ENCODE measurements around the gene TMEM184B.

The TMEM184B gene

DNA sequence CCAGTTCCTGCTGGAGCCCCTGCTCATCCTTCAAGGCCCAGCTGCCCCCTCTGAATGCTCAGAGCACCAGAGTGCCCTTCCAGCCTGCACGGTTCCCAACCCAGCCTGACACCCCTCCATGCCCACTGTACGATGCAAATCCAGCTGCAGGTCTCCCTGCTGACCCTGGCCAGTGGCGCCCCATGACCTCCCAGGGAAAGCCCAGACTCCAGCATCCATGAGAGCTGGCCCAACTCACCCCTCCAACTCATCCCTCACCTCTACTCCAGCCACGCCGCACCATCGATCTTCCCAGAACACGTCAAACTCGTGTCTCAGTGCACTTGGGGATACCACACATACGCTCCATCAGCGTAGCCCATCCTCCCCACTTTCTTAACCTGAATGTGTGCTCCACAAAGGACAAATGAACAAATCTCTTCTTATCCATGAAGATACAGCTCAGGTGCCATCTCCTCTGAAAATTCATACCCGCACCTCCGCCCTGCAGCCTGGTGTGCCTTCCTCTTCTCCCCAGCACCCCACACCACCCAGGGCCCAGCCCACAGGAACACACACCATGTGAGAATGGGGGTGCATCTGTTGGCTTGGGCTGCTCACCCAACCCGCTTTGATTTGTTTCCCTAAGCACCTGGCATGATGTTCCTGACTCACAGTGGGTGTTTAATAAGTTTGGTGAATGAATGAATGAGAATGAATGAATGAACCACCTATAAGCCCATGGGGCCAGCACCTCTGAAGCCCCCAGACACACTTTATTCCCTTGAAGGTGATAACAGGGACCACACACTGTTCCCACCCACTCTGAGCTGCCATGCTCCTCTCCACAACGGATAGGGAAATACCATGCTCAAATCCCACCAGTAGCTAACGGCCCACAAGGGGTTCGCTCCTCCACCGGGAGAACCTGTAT lies 97.3 kb downstream of the TMEM184B start:
- DNase-seq: no peak

GRCh38 chr22:38174626-38175025 lies 98.2 kb downstream of the TMEM184B start:
- no peak for DNase-seq

GRCh38 chr22:38173641-38173906 lies 99.2 kb downstream of the TMEM184B start:
- DNase-seq: no peak

DNA sequence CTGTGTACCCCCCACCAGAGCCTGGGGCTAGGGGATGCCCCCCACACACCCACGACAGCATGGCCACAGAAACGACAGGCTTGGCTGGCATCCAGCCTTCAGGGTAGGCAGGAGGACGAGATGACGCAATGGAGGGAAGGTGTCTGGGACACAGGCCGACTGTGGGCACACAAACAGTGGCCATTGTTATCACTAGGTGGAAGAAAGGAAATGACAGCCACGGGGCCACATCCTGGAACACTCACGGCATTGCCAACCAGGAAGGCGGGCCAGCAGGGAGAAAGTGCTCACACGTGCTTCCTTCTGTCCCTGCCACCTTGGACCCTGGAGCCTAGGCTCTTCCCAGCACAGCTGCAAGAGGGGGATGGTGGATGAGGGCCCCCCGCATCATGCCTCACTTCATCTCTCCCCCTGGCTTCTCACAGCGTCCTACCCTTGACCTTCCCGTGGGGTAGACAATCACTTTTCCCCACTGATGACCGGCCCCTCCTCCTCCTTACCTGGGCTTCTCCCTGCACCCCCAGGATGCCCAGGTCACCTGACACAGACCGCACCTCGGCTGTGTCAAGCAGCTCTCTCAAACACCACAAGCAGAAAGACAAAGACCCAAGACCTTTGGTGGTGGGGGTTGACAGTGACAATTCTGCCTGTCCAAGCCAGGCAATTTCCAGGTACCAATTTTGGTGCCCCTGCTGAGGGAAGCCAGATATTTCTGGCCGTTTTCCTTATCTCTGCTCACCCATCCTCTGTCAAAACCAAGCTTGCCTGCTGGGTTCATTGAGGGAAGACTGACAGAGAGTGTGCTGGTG lies 99.8 kb downstream of the TMEM184B start:
- peak; percentile 18 to 57 for DNase-seq

DNA sequence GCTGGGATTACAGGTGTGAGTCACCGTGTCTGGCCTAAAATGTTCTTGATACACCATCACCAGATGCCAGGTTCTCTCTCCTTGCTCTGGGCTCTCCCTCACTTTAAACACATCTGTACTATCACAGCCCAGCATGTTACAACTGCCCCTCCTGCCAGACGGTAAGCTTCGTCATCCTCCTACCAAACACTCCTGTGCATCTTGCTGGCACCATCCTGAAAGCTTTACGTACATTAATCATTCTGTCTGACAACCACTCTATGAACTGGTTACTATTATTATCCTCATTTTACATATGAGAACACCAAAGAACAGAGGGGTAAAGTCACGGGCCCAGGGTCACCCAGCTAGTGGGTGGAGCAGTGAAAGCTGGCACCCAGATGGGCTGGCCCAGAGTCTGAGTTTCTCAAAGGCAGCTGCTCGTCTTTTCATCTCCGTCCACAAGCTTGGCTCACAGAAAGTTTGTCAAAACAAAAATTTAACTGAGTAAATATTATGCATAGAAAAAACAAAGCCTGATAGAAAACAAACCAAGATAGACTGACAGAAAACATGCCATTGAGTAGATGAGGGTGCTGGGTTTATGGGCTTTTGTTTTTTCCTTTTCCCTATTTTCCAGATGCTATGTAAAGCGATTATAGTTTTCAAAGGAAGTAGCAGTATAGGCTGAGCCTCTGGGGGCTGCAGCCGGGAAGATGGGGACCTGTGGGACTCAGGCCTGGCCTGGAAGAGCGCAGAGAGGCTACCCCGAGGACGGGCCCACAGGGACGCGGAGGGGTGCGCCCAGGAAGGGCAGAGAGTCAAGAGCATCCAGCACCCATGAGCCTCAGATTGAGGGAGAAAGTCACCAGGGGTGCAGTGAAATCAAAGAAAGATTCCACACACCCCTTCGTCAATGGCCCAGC lies 100.6 kb downstream of the TMEM184B start:
- DNase-seq: no peak

DNA sequence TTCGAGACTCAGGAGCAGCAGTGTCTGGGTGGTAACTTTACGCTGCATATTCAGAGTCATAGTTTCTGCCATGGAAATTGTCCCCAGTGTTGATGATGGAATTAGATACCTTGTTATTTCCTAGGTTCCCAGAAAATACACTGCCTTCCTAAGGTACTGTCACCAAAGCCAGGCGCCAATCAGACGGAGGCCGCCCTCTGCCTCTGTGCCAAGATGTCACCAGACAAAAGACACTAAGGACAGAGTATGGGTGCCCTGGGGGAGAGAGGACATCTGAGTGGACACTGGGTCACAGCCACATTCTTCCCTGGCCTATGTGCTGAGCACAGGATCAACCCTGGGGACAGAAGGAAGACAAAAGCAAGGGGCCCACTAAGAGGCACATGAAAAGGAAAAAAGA lies 102.3 kb downstream of the TMEM184B start:
- DNase-seq: no peak

All from Kasumi-1 (cell line).